ENCODE results near the gene KRTAP5-1.

KRTAP5-1 gene

GRCh38 chr11:1571760-1572196 lies 13.3 kb downstream of the KRTAP5-1 start:
- DNase-seq: no peak

DNA sequence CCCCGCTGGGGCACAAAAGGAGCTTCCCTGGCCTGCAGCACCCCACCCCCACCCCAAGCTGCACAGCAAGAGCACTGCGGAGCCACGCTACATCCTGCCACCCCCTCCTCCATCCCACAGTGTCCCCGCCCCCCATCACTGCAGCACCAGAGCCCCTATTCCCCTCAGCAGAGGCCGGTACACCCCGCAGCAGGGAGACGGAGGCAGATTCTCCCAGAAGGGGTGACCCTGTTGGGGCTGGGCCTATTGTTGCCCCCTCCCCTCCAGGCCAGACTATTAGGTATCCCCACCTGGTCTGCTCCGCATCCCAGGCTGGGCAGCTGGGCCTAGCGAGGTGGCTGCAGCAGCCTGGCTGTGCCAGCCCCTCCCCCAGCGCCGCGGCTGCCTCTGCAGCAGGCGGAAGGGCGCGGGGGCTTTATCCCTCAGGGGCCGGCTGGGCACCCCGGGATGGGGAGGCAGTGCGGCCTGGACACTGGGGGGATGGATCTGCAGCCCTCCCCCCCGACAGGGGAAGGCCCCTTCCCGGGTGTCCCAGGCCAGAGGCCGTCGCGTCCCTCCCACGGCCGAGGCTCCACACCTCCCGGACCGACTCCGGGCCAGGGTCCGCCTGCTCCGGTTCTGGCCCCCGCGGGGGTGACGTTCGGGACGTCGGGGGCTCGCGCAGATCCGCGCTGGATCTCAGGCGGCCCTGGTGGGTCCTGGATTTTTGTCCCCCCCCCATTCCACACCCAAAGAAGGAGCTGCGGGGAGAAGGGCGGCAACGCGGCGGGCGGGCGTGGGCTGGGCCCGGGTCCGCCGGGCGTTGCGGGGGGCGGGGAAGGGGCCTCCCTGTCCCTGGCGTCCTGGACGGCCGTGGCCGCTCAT lies 14.0 kb downstream of the KRTAP5-1 start:
- peak in 3 of 14 donors; percentile 39 to 52 (median 41) for DNase-seq

DNA sequence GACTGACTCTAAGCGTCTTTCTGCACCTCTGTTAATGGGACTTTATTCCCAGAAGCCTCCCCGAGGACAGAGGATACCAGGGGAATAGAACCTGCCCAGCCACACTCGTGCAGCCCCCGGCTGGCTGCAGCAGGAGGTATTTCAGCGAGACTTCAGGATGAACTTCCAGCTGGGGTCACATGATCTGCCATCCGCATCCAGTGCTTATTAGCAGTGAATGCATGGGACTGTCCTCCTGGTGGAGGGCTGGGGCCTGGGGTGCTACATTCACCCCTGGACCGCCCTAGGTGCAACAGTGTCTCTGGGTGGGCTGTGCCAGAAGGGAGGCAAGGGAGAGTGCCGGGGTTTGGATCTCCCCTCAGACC lies 14.6 kb downstream of the KRTAP5-1 start:
- no peak for DNase-seq

DNA sequence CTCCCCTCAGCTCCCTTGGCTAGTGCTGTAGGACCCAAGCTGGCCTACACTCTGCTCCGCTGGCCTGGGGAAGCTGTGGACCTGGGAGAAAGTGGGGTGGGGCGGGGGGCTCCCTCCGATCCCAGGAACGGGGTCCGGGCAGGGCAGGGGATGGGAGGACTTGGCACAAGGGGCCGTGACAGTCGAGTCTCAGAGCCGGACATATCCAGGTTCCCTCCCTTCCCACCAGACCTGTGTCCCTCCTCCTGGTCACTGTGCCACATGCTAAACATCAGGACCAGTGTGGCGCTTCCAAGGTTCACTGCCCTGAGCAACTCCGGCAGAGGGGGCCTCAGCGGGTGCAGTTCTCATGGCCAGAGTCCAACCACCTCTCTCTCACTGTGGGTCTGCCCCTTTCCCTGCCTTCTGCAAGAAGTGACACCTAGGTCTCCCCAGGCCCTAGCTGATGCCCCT lies 15.1 kb downstream of the KRTAP5-1 start:
- no peak for DNase-seq

DNA sequence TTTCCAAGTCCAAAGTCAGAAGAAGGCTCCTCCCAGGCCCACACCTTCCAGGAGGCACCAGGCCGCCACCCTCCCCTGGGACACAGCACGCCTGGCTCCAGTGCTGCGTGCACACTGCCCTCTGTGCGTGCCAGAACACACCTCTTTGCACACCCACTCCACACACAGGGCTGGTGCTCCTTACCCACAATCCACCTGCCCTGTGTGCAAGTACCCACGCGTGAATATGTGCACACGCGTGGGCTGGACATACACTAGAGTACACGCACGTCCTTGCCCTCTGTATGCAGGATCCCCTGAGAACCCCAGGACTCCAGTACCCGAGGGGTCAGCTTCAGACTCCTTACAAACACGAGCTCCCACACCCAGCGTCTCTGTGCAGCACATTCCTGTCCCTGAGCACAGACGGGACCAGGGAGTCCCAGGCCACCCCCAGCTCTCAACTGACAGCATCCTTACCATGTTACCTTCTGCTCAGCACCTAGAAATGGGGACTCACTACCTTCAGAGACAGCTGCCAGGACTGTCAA lies 15.8 kb downstream of the KRTAP5-1 start:
- no peak for DNase-seq

GRCh38 chr11:1568441-1568911 lies 16.6 kb downstream of the KRTAP5-1 start:
- no peak for DNase-seq

GRCh38 chr11:1567721-1568100 lies 17.4 kb downstream of the KRTAP5-1 start:
- DNase-seq: no peak

DNA sequence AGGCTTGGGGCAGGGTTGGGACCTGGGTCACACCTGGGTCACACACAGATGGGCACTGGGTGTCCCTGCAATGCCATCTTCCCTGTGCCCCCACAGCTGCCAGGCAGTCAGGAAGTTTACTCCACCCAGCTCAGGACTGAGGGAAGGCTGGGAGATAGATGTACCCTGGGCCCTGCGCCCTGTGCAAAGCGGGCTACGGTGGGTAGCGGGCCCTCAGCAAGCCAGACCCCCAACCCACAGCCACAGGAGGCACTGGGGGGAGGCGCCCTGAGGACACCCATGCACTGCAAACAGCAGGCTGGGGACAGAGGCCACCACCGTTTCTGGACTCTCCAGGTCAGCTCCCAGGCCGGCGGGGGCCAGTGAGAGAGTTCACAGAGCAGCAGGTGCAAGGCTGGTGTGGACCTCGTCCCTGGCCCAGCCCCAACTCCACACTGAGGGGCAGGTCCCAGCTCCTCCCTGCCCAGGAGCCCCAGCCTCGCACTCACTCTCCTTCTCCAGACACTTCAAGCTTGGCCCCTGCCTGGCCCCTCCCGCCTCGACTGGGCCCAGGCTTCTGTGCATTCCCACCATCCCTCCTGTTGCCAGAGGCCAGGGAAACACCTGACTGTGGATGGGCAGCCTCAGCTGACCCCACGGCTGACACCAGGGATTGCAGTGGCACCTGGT lies 17.9 kb downstream of the KRTAP5-1 start:
- no peak for DNase-seq

DNA sequence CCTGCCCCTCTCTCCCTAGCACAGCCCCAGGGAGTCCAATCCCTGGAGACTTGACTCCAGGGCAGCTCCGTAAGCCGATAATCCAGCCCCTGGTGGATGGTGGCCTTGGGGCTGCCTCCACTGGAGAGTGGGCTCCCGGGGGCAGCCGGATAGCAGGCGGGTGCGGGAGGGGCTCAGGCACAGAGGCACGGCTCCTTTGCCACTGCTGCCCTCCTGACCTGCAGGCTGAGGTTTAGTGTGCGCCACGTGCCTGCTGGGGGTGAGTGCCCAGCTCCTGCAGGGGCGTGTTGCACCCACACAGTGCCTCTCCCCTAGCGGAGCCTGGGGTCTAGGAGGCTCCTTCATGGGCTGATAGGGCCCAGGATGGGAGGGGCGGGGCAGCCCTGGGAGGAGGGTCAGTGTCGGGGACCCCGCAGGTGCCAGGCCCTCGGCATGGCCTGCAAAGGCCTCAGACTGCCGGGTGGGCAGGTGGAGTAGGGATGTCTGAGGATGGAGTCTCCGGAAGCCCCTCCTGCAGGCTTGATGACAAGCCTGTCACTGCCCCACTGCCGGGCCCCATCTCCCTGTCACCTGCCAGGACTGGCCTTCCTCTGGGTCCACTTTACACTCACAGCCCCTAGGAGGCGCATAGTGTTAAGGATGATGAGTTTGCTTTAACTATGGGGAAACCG lies 18.6 kb downstream of the KRTAP5-1 start:
- DNase-seq: no peak

DNA sequence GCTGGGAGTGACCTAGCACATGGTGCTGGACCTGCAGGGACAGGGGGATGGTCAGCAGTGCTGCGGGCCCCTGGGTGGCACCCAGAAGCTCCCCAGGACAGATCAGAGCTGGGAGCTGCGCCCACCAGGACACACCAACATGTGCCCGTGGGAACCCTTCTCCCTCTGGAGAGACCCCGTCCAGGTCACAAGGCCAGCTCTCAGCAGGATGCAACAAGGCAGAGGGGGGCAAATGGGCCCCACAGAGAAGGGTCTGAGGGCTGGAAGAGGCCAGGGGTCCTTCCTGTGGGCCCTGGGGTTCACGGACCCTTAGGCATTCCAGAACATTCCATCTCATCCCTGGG lies 19.2 kb downstream of the KRTAP5-1 start:
- no peak for DNase-seq

DNA sequence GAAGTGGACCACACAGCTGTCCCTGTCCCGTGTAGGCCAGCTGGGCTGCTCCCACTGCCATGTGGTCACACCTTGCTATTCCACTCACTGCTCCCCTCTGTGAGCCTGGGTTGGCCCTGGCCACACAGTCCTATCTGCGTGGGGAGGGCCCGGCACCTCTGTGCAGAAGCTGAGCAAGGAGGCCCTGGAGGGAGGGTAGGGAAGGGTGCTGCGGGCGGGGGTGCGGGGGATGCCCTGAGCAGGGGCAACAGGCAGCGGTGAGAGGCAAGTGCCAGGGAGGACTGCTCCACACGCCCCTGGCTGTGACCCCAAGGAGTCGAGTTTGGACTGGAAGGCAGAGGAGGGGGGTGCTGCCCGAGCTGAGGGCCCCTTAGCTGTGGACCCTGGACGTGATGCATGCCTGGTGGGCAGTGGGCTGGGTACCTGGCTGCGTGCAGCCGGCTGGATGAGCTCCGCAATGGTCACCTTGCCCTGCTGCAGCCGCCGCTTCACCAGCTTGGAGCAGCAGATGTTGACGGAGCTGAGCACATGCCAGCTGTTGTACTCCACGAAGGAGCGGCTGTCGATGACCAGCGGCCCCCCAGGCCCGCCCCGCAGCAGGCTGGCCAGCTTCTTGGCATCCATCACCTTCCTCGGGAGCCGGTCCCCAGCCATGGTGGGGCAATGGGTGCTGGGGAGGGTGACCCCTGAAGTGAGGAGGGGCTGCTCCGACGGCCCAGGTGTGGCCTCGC lies 19.7 kb downstream of the KRTAP5-1 start:
- no peak for DNase-seq

- peak in 9 of 14 donors; percentile 35 to 74 (median 56) for DNase-seq
These were observed 20.4 kb downstream of the KRTAP5-1 start for GRCh38 chr11:1564535-1565172.

DNA sequence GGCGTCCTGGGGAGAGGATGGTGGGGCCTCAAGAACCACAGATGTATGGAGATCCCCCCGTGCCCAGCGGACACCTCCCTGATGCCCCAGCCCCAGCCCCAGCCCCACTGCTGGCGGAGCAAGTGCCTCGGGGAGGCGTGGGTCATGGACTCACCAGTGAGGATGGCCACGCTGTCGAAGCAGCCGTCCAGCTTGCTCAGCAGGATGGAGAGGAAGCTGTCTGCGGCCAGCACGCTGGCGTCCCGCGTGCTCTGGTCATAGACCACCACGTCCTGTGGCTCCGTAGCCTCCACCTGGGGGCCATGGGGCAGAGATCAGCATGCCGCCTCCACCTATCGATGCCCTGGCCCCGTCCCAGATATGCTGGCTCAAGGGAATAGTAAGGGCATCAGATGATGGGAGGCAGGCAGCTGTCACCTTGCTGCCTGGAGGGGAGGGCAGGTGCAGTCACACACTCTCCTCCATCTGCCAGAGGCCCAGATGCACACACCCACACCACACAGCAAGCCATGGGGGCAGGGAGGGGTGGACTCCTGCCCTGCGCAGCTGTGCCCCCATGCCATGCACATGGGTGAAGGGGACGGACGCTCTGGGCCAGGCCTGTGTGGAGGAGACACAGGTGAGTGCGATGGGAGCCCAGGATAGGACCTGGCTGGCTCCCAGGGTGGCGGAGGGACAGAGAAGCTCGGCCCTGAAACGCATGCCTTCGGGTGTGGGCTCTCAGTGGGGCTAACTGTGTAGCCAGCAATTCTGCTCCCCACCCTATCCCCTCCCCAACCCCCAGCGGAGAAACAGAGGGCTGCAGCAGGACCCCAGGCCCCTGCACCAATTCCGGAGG lies 21.2 kb downstream of the KRTAP5-1 start:
- DNase-seq: no peak

GRCh38 chr11:1563149-1563638 lies 21.9 kb downstream of the KRTAP5-1 start:
- DNase-seq: no peak

DNA sequence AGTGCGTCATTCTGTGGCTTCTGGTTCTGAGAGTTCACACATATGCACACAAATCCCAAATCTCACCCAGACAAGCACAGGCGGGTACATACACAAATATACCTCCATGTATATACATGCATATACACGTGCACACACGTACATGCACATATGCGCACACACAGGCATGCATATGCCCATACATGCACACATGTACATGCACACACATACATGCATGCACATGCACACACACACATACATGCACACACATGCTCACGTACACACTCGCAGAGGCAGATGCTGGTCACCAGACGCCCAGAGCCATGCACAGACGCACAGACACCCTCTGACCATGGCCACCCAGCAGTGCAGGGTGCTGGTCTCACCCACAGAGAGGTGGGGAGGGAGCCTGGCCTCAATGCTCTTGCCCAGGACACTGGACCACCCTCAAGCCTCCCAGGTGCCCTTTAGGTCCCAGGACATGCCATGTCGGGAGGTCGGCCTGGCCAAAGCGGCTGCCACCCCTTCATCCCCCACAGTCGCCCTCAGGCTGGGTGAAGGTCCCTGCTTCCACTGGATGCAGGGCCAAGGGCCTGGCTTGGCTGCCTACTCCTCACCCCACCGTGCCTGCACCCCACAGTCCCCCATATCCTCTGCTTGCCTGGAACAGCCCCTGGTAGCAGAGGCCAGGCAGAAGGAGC lies 22.5 kb downstream of the KRTAP5-1 start:
- no peak for DNase-seq

DNA sequence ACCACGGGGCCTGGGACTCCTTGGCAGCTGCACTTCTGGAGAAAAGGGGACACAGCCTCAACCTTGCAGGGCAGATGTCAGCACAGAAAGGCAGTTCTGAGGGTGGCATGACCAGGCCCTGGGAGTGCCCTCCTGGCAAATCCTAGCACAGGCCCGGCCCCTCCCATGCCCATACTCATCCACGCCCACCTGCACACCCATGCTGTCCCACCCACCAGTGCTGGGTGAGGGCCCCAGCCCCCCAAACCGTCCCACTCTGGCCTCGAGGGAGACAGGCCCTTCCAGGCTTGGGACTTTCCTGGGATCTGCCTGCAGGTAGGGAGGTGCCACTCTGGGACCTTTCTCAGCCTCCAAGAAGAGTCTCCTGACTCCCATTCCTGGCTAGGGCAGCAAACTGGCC lies 23.1 kb downstream of the KRTAP5-1 start:
- no peak for DNase-seq

DNA sequence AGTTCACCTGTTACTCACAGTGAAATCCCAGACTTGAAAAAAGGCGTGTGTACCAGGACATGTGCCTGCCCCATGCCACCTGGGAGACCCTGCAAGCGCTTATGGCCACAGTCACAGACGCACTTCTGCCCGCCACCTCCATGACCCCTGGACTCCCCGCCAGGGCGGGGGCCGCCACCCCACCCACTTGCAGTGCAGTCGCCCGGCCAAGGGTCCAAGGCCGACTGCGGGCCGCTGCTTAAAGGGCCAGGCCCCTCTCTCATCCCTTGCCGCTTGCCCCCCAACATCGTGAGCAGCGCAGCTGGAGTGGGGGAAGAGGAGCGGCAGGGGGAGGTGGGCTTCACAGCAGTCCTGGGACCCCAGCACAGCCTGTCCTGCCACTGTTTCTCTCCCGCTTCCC lies 23.8 kb downstream of the KRTAP5-1 start:
- DNase-seq: no peak

GRCh38 chr11:1560649-1561251 lies 24.3 kb downstream of the KRTAP5-1 start:
- no peak for DNase-seq

DNA sequence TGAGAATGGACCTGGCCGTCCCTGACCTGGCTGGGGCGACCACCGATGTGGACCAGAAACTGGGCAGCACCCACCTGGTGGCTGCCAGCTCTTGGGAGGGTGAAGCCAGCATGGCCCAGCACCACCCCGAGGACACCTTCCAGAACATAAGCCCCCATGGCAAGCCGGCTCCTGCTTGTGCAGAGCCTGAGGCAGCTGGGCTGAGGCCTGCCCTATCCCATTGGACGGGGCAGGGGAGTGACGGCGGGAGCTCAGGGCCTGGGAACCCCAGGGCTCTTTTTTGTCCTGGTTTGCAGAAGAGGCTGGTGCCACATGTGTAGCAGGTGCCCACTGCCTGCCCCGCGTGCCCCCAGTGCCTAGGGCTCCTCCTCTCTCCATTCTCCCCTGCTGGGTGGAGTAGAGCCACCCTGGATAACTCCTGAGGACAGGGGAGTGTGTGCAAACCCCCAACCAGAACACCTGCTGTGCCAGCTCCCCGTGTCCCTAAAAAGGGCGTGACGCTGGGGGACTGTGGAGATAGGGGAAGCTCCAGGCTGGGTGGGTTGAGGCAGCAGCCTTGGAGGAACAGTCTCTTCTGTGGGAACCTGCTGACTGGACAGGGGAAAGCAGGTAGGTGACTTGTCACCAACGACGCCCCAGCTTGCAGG lies 25.0 kb downstream of the KRTAP5-1 start:
- DNase-seq: no peak

Measured in C1 segment of cervical spinal cord (tissue), 14 donors.